Astrocyte (in vitro differentiated cells and primary cell): ENCODE results near the gene NHLRC4. TPM values are rescaled to one million over a fixed set of nuclear protein-coding genes. Genes with fewer than 3 reads are reported as not detected.

Experiments used
- DNase-seq: peaks from one replicate; pipeline ENCODE4 v3.0.0-alpha.2; 2010; ENCODE audit warnings: low read depth
- FAIRE-seq: peaks from 2 replicates; lab custom pipeline; 2011; peaks lifted over from hg19 to GRCh38; lab: Jason Lieb, UNC
- H2AFZ ChIP-seq: 2 replicates; pipeline ENCODE4 v1.6.0; 2012; ENCODE audit warnings: low read depth, low read length, inconsistent platforms
- H3K27ac ChIP-seq: 2 replicates; pipeline ENCODE4 v1.5.1; 2011; ENCODE audit warnings: low read depth, low read length, inconsistent platforms
- H3K27me3 ChIP-seq: 2 replicates; pipeline ENCODE4 v1.6.0; 2011; ENCODE audit warnings: low read length, inconsistent platforms; ENCODE audit not compliant: insufficient read depth
- H3K36me3 ChIP-seq: 2 replicates; pipeline ENCODE4 v1.5.1; 2011; ENCODE audit warnings: low read length, inconsistent platforms; ENCODE audit not compliant: insufficient read depth
- H3K4me1 ChIP-seq: 2 replicates; pipeline ENCODE4 v1.5.1; 2011; ENCODE audit warnings: low read length, inconsistent platforms; ENCODE audit not compliant: insufficient read depth
- H3K4me2 ChIP-seq: 2 replicates; pipeline ENCODE4 v1.6.0; 2012; ENCODE audit warnings: low read length, inconsistent platforms
- H3K4me3 ChIP-seq: 2 replicates; pipeline ENCODE4 v1.5.1; 2011; ENCODE audit warnings: low read depth, mild to moderate bottlenecking, low read length, inconsistent platforms; ENCODE audit not compliant: insufficient read depth
- H3K79me2 ChIP-seq: 2 replicates; pipeline ENCODE4 v1.6.0; 2012; ENCODE audit warnings: mild to moderate bottlenecking, low read length, inconsistent platforms; ENCODE audit not compliant: insufficient read depth
- H3K9ac ChIP-seq: 2 replicates; pipeline ENCODE4 v1.6.0; 2012; ENCODE audit warnings: mild to moderate bottlenecking, low read length, inconsistent platforms
- H3K9me3 ChIP-seq: 2 replicates; pipeline ENCODE4 v1.5.1; 2012; ENCODE audit warnings: low read depth, mild to moderate bottlenecking, low read length, inconsistent platforms; ENCODE audit not compliant: insufficient read depth
- H4K20me1 ChIP-seq: 2 replicates; pipeline ENCODE4 v1.6.0; 2012; ENCODE audit warnings: low read length, inconsistent platforms; ENCODE audit not compliant: insufficient read depth
- H3K27ac Mint-ChIP-seq: one replicate; pipeline ENCODE4 v1.8.0; 2021; ENCODE audit warnings: mild to moderate bottlenecking, mixed read lengths; ENCODE audit not compliant: unreplicated experiment
- H3K27me3 Mint-ChIP-seq: one replicate; pipeline ENCODE4 v1.8.0; 2021; ENCODE audit warnings: low read depth, mixed read lengths; ENCODE audit not compliant: unreplicated experiment
- H3K36me3 Mint-ChIP-seq: one replicate; pipeline ENCODE4 v1.8.0; 2021; ENCODE audit warnings: low read depth, mixed read lengths; ENCODE audit not compliant: unreplicated experiment
- H3K4me1 Mint-ChIP-seq: one replicate; pipeline ENCODE4 v1.8.0; 2021; ENCODE audit warnings: low read depth, mixed read lengths; ENCODE audit not compliant: unreplicated experiment
- H3K4me3 Mint-ChIP-seq: one replicate; pipeline ENCODE4 v1.8.0; 2021; ENCODE audit warnings: mild to moderate bottlenecking, moderate library complexity, mixed read lengths; ENCODE audit not compliant: unreplicated experiment
- H3K9me3 Mint-ChIP-seq: one replicate; pipeline ENCODE4 v1.8.0; 2021; ENCODE audit warnings: mild to moderate bottlenecking, mixed read lengths; ENCODE audit not compliant: unreplicated experiment
- CTCF ChIP-seq: IDR thresholded peaks from 2 replicates; pipeline ENCODE4 v1.5.1; 2011; ENCODE audit warnings: low read depth, mild to moderate bottlenecking, inconsistent platforms, low read length, moderate library complexity; ENCODE audit not compliant: insufficient read depth
- EZH2 ChIP-seq: IDR thresholded peaks from 2 replicates; pipeline ENCODE4 v1.6.1; 2012; ENCODE audit warnings: mild to moderate bottlenecking, low read length, inconsistent platforms; ENCODE audit not compliant: insufficient read depth
- total RNA-seq: library from RNA; stranded (reverse); gene quantifications from 2 replicates; pipeline ENCODE4 v1.2.1, GENCODE V29; 2021

Gene NHLRC4
- total RNA-seq, 1 donor from 2014 or later: 0.73 TPM

- Histone ChIP-seq H3K36me3 (no peaks in the 10 kb centered on the region), H4K20me1 (peaks cover 94% of the 10 kb centered on the region), H3K27ac (no peak overlapping the region), H3K4me1 (peaks cover 19% of the 10 kb centered on the region), H3K4me3 (no peak overlapping the region), H3K27me3 (no peaks in the 10 kb centered on the region), H3K9me3 (no peaks in the 10 kb centered on the region), H3K9ac (peak overlapping the region; percentile 22), H2AFZ (no peak overlapping the region), H3K79me2 (peaks cover 95% of the 10 kb centered on the region), H3K4me2 (peak overlapping the region; percentile 68)
- H3K4me3 Mint-ChIP-seq: no peak overlapping the region
- FAIRE-seq (no peak), DNase-seq (no peak)
- H3K9me3 Mint-ChIP-seq: no peaks in the 10 kb centered on the region
- peaks cover 2% of the 10 kb centered on the region for H3K36me3 Mint-ChIP-seq
- H3K27me3 Mint-ChIP-seq: no peaks in the 10 kb centered on the region
- no peaks in the 10 kb centered on the region for H3K4me1 Mint-ChIP-seq
- H3K27ac Mint-ChIP-seq: no peak overlapping the region
- no peak for TF ChIP-seq CTCF
- TF ChIP-seq EZH2: no peak
Observed at GRCh38 chr16:540645-541340, 26.0 kb upstream of the NHLRC4 start.

GRCh38 chr16:543301-544164, 23.3 kb upstream of the NHLRC4 start:
- Mint-ChIP-seq H3K27ac (no peak overlapping the region), H3K4me1 (no peaks in the 10 kb centered on the region), H3K27me3 (no peaks in the 10 kb centered on the region), H3K4me3 (no peak overlapping the region), H3K9me3 (no peaks in the 10 kb centered on the region), H3K36me3 (peaks cover 2% of the 10 kb centered on the region)
- no peak for TF ChIP-seq EZH2
- no peak for DNase-seq
- H3K27ac ChIP-seq: no peak overlapping the region
- peaks cover 86% of the 10 kb centered on the region for H4K20me1 ChIP-seq
- H3K9me3 ChIP-seq: no peaks in the 10 kb centered on the region
- no peak overlapping the region for H3K9ac ChIP-seq
- FAIRE-seq: no peak
- no peaks in the 10 kb centered on the region for H3K27me3 ChIP-seq
- H3K36me3 ChIP-seq: no peaks in the 10 kb centered on the region
- no peak overlapping the region for H3K4me2 ChIP-seq
- H3K4me3 ChIP-seq: no peak overlapping the region
- peaks cover 82% of the 10 kb centered on the region for H3K79me2 ChIP-seq
- no peak overlapping the region for H2AFZ ChIP-seq
- peaks cover 15% of the 10 kb centered on the region for H3K4me1 ChIP-seq

- Mint-ChIP-seq H3K9me3 (no peaks in the 10 kb centered on the region), H3K4me3 (no peak overlapping the region), H3K36me3 (peaks cover 2% of the 10 kb centered on the region), H3K27me3 (no peaks in the 10 kb centered on the region), H3K4me1 (no peaks in the 10 kb centered on the region), H3K27ac (no peak overlapping the region)
- no peaks in the 10 kb centered on the region for H3K9me3 ChIP-seq
- no peak overlapping the region for H3K4me2 ChIP-seq
- DNase-seq (no peak), FAIRE-seq (no peak)
- peaks cover 73% of the 10 kb centered on the region for H3K79me2 ChIP-seq
- H3K27ac ChIP-seq: no peak overlapping the region
- no peak overlapping the region for H3K4me3 ChIP-seq
- no peak overlapping the region for H2AFZ ChIP-seq
- no peak overlapping the region for H3K9ac ChIP-seq
- H3K27me3 ChIP-seq: no peaks in the 10 kb centered on the region
- TF ChIP-seq EZH2 (no peak), CTCF (no peak)
- H3K36me3 ChIP-seq: no peaks in the 10 kb centered on the region
- H4K20me1 ChIP-seq: peaks cover 80% of the 10 kb centered on the region
- peaks cover 10% of the 10 kb centered on the region for H3K4me1 ChIP-seq
Observed at GRCh38 chr16:544517-544916, 22.3 kb upstream of the NHLRC4 start.
